H9 (cell line): Measurements from ENCODE around the gene KREMEN2. TPM values are rescaled to one million over a fixed set of nuclear protein-coding genes. Genes with fewer than 3 reads are reported as not detected.

Experiments used
- DNase-seq: peaks from one replicate; pipeline ENCODE4 v3.0.0-alpha.2; 2017
- H2AFZ ChIP-seq: one replicate; pipeline ENCODE4 v1.6.1; 2013; ENCODE audit warnings: mild to moderate bottlenecking, low read length, control low read depth, moderate library complexity
- H2AK5ac ChIP-seq: 2 replicates; pipeline ENCODE4 v1.6.1; 2013; ENCODE audit warnings: low read length, control low read depth, mixed read lengths; ENCODE audit not compliant: insufficient read length
- H2BK120ac ChIP-seq: one replicate; pipeline ENCODE4 v1.6.1; 2013; ENCODE audit warnings: low read depth, mild to moderate bottlenecking, low read length, control low read depth, inconsistent platforms; ENCODE audit not compliant: poor library complexity, severe bottlenecking
- H2BK12ac ChIP-seq: 2 replicates; pipeline ENCODE4 v1.6.1; 2013; ENCODE audit warnings: low read length, control low read depth, mixed read lengths, low read depth; ENCODE audit not compliant: insufficient read length
- H2BK15ac ChIP-seq: 2 replicates; pipeline ENCODE4 v1.6.1; 2013; ENCODE audit warnings: low read depth, low read length, control low read depth
- H2BK20ac ChIP-seq: one replicate; pipeline ENCODE4 v1.6.1; 2013; ENCODE audit warnings: low read depth, mild to moderate bottlenecking, low read length, control low read depth, inconsistent platforms; ENCODE audit not compliant: poor library complexity, severe bottlenecking
- H2BK5ac ChIP-seq: 2 replicates; pipeline ENCODE4 v1.6.1; 2013; ENCODE audit warnings: low read length, control low read depth, mixed read lengths; ENCODE audit not compliant: insufficient read length
- H3K14ac ChIP-seq: 2 replicates; pipeline ENCODE4 v1.6.1; 2013; ENCODE audit warnings: low read length, control low read depth; ENCODE audit not compliant: insufficient read depth
- H3K18ac ChIP-seq: 2 replicates; pipeline ENCODE4 v1.6.1; 2013; ENCODE audit warnings: low read depth, mild to moderate bottlenecking, mixed read lengths, low read length, control low read depth; ENCODE audit not compliant: insufficient read length
- H3K23ac ChIP-seq: 2 replicates; pipeline ENCODE4 v1.6.1; 2013; ENCODE audit warnings: low read length, control low read depth, mixed read lengths, low read depth; ENCODE audit not compliant: insufficient read length
- H3K23me2 ChIP-seq: 2 replicates; pipeline ENCODE4 v1.6.1; 2013; ENCODE audit warnings: low read depth, mild to moderate bottlenecking, mixed read lengths, low read length, control low read depth; ENCODE audit not compliant: insufficient read length, poor library complexity, severe bottlenecking
- H3K27ac ChIP-seq: 2 replicates; pipeline ENCODE4 v1.5.1; 2013; ENCODE audit warnings: low read length, control low read depth, mixed read lengths, low read depth; ENCODE audit not compliant: insufficient read length
- H3K27me3 ChIP-seq: 2 replicates; pipeline ENCODE4 v1.6.1; 2013; ENCODE audit warnings: low read length, control low read depth, inconsistent platforms; ENCODE audit not compliant: insufficient read depth
- H3K4ac ChIP-seq: 2 replicates; pipeline ENCODE4 v1.6.1; 2013; ENCODE audit warnings: low read depth, mild to moderate bottlenecking, control low read depth, inconsistent platforms, low read length, moderate library complexity
- H3K4me1 ChIP-seq: 2 replicates; pipeline ENCODE4 v1.6.1; 2013; ENCODE audit warnings: low read length, control low read depth, inconsistent platforms; ENCODE audit not compliant: insufficient read depth
- H3K4me2 ChIP-seq: 2 replicates; pipeline ENCODE4 v1.6.1; 2013; ENCODE audit warnings: low read length, control low read depth, mixed read lengths; ENCODE audit not compliant: insufficient read length, insufficient read depth
- H3K56ac ChIP-seq: 2 replicates; pipeline ENCODE4 v1.6.1; 2013; ENCODE audit warnings: low read depth, mild to moderate bottlenecking, mixed read lengths, low read length, control low read depth; ENCODE audit not compliant: insufficient read length
- H3K79me1 ChIP-seq: 2 replicates; pipeline ENCODE4 v1.6.1; 2013; ENCODE audit warnings: low read depth, mild to moderate bottlenecking, moderate library complexity, low read length, control low read depth, inconsistent platforms; ENCODE audit not compliant: insufficient read depth, poor library complexity, severe bottlenecking
- H3K79me2 ChIP-seq: 2 replicates; pipeline ENCODE4 v1.6.1; 2013; ENCODE audit warnings: low read length, control low read depth, inconsistent platforms; ENCODE audit not compliant: insufficient read depth
- H3K9ac ChIP-seq: 2 replicates; pipeline ENCODE4 v1.6.1; 2013; ENCODE audit warnings: low read length, control low read depth, mixed read lengths; ENCODE audit not compliant: insufficient read length; ENCODE audit errors: extremely low read depth
- H3K9me3 ChIP-seq: one replicate; pipeline ENCODE4 v1.6.1; 2013; ENCODE audit warnings: low read depth, low read length, inconsistent platforms; ENCODE audit not compliant: control insufficient read depth
- H3T11ph ChIP-seq: one replicate; pipeline ENCODE4 v1.6.1; 2013; ENCODE audit warnings: mild to moderate bottlenecking, low read length, control low read depth, inconsistent platforms
- H4K20me1 ChIP-seq: one replicate; pipeline ENCODE4 v1.6.1; 2013; ENCODE audit not compliant: control insufficient read depth, insufficient read length, insufficient read depth
- H4K5ac ChIP-seq: 2 replicates; pipeline ENCODE4 v1.6.1; 2013; ENCODE audit warnings: low read depth, mild to moderate bottlenecking, mixed read lengths, low read length, control low read depth; ENCODE audit not compliant: insufficient read length
- H4K8ac ChIP-seq: replicated peaks from 2 replicates; pipeline ENCODE4 v1.6.1; 2013; ENCODE audit warnings: low read length, control low read depth, mixed read lengths, low read depth; ENCODE audit not compliant: insufficient read length
- H4K91ac ChIP-seq: 2 replicates; pipeline ENCODE4 v1.6.1; 2013; ENCODE audit warnings: low read depth, mild to moderate bottlenecking, moderate library complexity, mixed read lengths, low read length, control low read depth; ENCODE audit not compliant: insufficient read length
- H3K27ac Mint-ChIP-seq, 3 experiments: 2 replicates in 2 of 3; 3 replicates in 1 of 3; pipeline ENCODE4 v1.8.0; 2020 to 2021; ENCODE audit warnings: mixed read lengths in 3 of 3, mild to moderate bottlenecking in 1 of 3, moderate library complexity in 1 of 3
- H3K27me3 Mint-ChIP-seq: 2 replicates; pipeline ENCODE4 v1.8.0; 2021; ENCODE audit warnings: low read depth, mild to moderate bottlenecking, moderate library complexity, mixed read lengths
- H3K36me3 Mint-ChIP-seq, 3 experiments: 2 replicates in 2 of 3; 3 replicates in 1 of 3; pipeline ENCODE4 v1.8.0; 2020 to 2021; ENCODE audit warnings: low read depth in 3 of 3, mixed read lengths in 3 of 3; ENCODE audit not compliant: insufficient read depth in 1 of 3
- H3K4me1 Mint-ChIP-seq, 2 experiments: 2 replicates each; pipeline ENCODE4 v1.8.0; 2020; ENCODE audit warnings: mixed read lengths in 2 of 2
- H3K4me3 Mint-ChIP-seq, 2 experiments: 2 replicates in 1 of 2; 3 replicates in 1 of 2; pipeline ENCODE4 v1.8.0; 2020 to 2021; ENCODE audit warnings: mild to moderate bottlenecking in 2 of 2, mixed read lengths in 2 of 2, moderate library complexity in 1 of 2
- H3K9me3 Mint-ChIP-seq, 2 experiments: 2 replicates in 1 of 2; 3 replicates in 1 of 2; pipeline ENCODE4 v1.8.0; 2020; ENCODE audit warnings: mild to moderate bottlenecking in 2 of 2, mixed read lengths in 2 of 2, moderate library complexity in 1 of 2
- CTCF ChIP-seq: fragments of 200-600 bp; sonication (generic); conservative IDR thresholded peaks from 3 replicates; pipeline ENCODE4 v1.8.0; 2021; ENCODE audit warnings: antibody characterized with exemption, mild to moderate bottlenecking
- WGBS: extraction: QIAGEN DNeasy Blood & Tissue Kit; methylation state at CpG from one replicate; pipeline ENCODE4 v1.1.7; 2013; ENCODE audit warnings: missing lambda C conversion rate, low lambda C conversion rate, mixed read lengths; ENCODE audit not compliant: insufficient read length; ENCODE audit errors: extremely low coverage; 5-methylcytosine and 5-hydroxymethylcytosine counted together
- total RNA-seq: library from RNA; stranded (reverse); gene quantifications from 2 replicates; pipeline ENCODE4 v1.2.1, GENCODE V29; 2021

The KREMEN2 gene
- total RNA-seq, 1 experiment from 2014 or later: 12.8 TPM

- Histone ChIP-seq H3K56ac (no peak overlapping the region), H3K27ac (no peak overlapping the region), H2BK5ac (no peak overlapping the region), H3K27me3 (no peaks in the 10 kb centered on the region), H2BK20ac (no peak overlapping the region), H2BK120ac (no peak overlapping the region), H2BK15ac (no peak overlapping the region), H4K8ac (no peak overlapping the region), H2AFZ (no peak overlapping the region), H4K5ac (no peak overlapping the region), H3K9ac (no peak overlapping the region), H3K79me1 (no peaks in the 10 kb centered on the region), H2AK5ac (no peak overlapping the region), H3K18ac (no peak overlapping the region), H3K4me2 (no peak overlapping the region), H3K4me1 (no peaks in the 10 kb centered on the region), H3K23me2 (peaks cover 9% of the 10 kb centered on the region), H3K4ac (no peak overlapping the region), H4K91ac (no peak overlapping the region), H2BK12ac (no peak overlapping the region), H3K23ac (no peak overlapping the region), H3K79me2 (no peaks in the 10 kb centered on the region; the same call in 1 of the 2 replicates), H3T11ph (no peak overlapping the region), H3K9me3 (no peaks in the 10 kb centered on the region), H3K14ac (no peak overlapping the region), H4K20me1 (no peaks in the 10 kb centered on the region)
- Mint-ChIP-seq H3K27me3 (peaks cover 6% of the 10 kb centered on the region), H3K9me3 (no peaks in the 10 kb centered on the region), H3K4me3 (peak overlapping the region; percentile 87 to 90; a peak in 3 of 5 replicates), H3K27ac (peak overlapping the region in 2 of 3 experiments; percentile 90 to 99; a peak in 5 of 7 replicates), H3K4me1 (peaks cover 26 to 31% of the 10 kb centered on the region in 2 experiments), H3K36me3 (peaks cover 5 to 10% (median 7%) of the 10 kb centered on the region in 3 experiments; a peak in 6 of 7 replicates)
- no CpG with 5 or more reads among the region's 5 CpGs for WGBS
- TF ChIP-seq CTCF: no peak
- DNase-seq: no peak
Measured at GRCh38 chr16:2982402-2982801, 18.3 kb downstream of the KREMEN2 start.
